ENCODE measurements around the gene SMAD7.

SMAD7 gene

GRCh38 chr18:48950536-48951447 is at the start of gene SMAD7:
TSS of gene SMAD7 (minus strand) at chr18:48950965. CDS start at chr18:48950424, 541 bp downstream.
- DNase-seq, result no peak

- no peak for DNase-seq
These were observed 48.8 kb upstream of the SMAD7 start for GRCh38 chr18:48999569-48999968.

- DNase-seq, result no peak
These were observed 47.4 kb upstream of the SMAD7 start for GRCh38 chr18:48997985-48998831.

DNA sequence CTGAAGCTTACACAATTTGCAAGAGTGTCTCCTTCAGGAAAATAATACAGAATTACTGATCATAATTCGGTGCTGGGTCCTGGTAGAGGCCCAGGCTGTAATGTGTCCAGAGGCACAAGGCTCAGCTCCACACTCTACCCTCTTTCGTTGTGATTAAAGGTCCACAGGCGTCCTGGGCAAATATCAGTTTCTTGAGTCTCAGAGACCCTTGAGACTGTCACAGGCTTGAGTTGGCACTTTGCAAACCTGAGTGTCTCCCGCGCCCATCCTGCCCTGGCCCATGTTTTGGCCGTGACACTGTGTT is 46.9 kb upstream of the SMAD7 start:
- no peak for DNase-seq

GRCh38 chr18:48996901-48997463 is 46.2 kb upstream of the SMAD7 start:
- no peak for DNase-seq

DNA sequence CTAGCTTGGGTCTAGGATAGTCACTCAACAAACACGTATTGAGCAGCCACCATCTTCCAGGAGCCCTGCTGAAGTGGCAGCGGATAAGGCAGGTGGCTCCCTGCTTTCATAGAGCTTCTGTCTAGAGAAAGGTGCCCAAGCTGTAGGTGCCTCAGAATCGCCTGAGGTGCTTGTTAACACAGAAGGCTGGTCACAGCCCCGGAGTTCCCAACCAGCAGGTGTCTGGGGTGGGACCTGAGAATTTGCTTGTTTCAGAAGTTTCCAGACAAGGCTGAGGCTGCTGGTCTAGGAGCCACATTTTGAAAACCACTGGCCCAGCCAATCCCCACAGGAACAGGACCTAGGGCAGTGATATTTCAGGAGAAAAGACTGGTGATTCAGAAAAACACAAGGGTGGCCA is 45.3 kb upstream of the SMAD7 start:
- no peak for DNase-seq

DNA sequence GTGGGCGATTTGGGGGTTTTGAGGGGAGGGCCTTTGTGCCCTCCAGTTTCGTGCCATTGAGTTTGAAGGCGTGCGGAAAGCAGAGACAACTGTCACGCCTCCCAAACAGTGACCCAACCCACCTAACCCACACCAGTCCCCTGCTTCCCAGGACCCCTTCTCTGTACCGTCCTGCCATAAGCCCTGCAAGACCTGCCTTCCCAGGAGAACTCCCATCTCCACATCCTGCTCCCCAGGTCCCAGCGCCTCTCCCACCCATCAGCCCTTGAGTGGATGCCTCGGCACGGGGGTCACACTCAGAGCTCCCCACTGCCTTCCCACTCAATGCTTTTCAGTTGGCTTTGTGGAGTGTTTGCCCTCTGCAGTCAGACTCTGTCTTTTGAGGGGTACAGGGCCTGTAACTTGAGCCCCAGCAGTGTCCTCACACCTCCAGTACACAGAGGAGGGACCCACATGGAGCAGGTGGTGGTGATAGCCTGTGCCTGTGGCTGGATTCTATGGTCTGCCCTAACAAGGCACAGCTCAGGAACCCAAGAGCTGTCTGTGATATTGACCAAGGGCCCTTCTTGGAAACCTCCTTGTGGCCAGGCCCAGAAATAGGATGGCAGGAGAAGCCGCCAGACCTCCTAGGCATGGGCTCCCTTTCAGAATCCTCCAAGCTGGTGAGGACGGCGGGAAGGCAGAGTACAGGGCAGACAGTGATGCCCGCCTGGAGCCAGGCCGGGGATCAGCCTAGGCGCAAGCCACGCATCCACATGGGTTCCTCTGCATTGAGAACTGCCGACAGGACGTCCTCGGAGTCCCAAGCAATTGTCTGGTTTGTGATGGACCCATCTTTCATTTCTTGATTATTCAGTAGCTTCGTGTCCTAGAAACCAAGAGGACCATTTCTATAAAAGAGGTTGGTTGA is 44.4 kb upstream of the SMAD7 start:
- DNase-seq, result no peak

DNA sequence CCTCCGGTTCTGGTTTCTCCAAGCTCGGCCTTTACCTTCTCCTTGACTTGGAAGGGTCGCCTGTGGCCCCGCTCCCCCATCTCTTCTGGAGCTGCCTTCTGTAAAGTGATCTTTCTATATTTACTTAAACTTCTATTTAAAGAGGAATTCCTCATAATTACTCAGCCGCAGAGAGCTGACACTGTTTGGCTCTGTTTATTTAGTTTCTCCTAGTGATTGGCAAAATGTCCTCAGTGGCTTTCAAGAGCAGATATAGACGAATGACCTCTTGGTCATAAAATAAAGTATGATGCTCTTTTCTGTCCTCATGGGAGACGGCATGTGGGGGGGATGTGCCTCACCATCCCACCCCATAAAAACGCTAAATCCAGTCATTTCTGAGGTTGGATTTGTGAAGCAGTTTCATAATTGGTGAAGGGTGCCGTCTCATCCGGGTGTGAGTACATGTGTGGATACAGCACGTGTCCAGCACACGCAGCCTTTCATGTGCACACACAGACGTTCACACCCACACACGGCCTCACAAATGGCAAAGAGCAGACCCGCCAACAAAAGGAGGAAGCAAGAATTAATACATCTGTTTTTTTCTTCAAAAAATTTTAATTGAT is 43.4 kb upstream of the SMAD7 start:
- no peak for DNase-seq

DNA sequence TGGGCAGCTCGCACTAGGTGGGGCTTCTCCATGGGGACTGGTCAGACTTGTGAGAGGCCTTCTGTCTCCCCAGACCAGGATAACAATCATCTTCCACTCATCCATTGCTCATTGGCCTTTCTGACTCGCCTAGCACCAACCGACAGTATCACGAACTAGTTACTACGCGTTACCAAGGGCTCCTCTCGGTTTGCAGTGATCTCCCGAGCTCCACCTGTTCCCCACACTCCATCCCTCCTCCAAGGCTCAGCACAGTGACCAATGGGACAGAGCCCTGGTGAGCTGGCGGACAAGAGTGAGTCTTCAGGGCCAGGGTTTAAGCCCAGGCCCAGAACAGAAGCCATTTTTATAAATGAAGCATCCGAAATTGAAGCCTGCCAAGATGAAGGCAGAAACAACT is 42.8 kb upstream of the SMAD7 start:
- DNase-seq, result no peak

DNA sequence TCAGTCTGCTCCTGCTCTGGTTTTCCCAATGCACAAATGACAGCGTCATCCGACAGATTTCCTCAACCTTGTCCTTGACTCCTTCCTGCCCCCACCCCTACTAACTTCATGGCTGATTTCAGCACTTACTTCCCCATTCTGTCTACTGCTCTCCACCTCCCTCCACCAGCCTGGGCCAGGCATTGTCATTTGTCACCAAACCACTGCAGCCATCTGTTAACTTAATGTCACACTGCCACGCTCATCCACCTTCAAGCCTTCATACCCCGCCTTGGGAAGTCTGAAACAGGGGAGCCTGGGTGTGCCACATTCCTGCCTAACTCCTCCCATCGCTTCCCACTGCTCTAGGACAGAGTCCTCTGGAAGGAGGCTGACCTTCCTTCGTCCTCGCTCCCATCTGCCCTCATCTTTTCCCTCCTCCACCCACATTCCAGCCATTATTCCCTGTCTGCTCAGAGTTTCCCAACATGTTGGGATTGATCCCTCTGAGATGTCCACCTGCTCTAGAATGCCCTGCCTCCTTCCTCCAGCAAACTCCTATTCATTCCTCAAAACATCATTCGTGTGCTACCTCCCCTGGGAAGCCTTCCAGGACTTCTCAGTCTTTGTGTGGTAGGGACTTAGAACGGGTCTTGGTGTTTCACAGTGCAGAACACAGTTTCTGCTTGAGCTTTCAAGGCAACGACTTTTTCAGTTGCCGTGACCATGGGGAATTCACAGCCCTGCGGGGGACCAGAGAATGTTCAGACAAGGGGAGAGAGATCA is 42.2 kb upstream of the SMAD7 start:
- no peak for DNase-seq

DNA sequence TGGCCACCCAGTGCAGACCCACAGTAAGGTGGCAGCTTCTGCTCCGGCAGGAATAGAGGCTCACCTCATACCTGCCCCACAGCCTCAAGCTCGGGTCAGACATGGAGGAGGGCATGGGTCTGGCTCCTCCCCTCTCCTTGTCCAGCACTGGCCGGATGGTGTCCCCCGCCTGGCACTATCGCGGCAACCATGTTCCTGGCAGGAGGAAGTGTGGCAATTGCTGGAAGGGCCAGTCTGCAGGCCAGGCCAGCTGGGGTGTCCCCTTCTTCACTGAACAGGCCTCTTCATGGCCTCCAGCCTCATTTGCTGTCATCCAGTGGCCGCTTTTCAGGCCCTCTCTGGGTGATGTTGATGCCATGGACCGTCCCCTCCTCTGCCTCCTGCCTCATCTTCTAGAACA is 41.4 kb upstream of the SMAD7 start:
- DNase-seq, result no peak

- DNase-seq, result no peak
These were observed 40.9 kb upstream of the SMAD7 start for GRCh38 chr18:48991676-48992075.

GRCh38 chr18:48991319-48991660 is 40.5 kb upstream of the SMAD7 start:
- no peak for DNase-seq

- no peak for DNase-seq
These were observed 39.9 kb upstream of the SMAD7 start for GRCh38 chr18:48990481-48991318.

DNA sequence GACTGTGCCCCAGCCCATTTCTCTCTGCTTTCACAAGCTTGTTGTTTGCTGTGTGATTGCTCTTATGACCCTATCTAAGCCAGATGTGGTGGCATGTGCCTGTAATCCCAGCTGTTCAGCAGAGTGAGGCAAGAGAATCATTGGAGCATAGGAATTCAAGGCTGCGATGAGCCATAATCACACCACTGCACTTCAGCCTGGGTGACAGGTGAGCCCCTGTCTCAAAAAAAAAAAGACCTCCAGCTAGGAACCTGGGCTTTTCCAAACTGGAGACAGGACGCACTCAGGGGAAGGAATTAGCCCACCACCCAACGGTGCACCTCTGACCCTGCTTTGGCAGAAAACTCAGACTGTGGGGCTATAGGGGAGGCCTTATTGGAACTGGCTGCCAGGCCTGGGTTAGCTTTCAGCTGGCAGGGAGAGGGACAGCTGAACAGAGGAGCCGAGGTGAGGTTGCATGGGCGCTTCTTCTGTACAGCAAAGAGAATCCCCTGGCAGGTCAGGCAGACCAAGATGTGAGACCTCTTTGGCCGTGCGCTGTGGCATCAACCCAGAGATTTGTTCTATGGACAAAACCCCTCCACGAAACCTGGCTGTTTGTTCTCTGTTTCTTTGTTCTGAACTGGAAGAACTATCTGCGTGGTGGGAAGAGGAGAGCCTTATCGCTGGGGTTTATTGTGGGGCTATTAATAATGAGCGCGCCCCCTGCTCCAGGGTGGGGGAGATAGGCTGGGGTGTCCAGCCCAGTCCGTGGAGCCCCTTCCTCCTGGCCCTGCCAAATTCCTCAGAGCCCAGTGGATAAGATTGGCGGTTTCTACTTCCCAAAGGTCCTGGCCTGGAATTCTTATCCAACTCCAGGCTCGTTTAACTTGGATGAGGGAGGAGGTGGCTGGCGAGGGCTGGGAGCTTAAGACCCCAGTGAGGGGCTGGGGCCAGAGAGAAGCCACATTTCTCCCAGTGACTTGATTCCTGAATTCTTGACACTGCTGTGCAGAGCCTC is 38.8 kb upstream of the SMAD7 start:
- no peak for DNase-seq

- no peak for DNase-seq
These were observed 37.9 kb upstream of the SMAD7 start for GRCh38 chr18:48988508-48989303.

DNA sequence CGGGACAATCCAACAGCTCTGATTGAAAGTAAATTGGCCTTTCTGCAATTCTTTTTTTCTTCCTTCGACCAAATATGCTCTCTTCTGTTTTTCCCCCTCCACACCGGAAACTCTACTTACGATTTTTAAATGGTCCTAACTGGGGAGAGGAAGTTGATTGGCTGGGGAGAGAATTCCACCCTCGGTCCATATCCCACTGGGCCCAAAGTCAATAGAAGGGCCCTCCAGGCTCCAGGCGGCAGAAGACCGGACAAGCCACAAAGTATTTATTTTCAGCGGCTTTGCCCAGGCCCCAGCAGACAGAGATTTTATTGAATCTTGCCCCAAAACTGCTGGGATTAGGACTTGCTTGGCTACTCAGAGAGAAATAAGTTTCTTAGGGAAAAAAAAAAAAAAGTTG is 37.1 kb upstream of the SMAD7 start:
- no peak for DNase-seq

Data from hippocampal formation (tissue), 2 donors.